ENCODE measurements around the gene XRN1. TPM values are rescaled to one million over a fixed set of nuclear protein-coding genes. Genes with fewer than 3 reads are reported as not detected.
A peak's percentile ranks its signal among the peaks of the same experiment; 100 is the strongest.
"Not testable (repeated sequence)": the region's sequence is repeated elsewhere in the genome, so short reads cannot be mapped to it uniquely, and the experiment has no call there.

The XRN1 gene
- polyA plus RNA-seq, 2 donors, result 4.3 to 4.9 TPM

DNA sequence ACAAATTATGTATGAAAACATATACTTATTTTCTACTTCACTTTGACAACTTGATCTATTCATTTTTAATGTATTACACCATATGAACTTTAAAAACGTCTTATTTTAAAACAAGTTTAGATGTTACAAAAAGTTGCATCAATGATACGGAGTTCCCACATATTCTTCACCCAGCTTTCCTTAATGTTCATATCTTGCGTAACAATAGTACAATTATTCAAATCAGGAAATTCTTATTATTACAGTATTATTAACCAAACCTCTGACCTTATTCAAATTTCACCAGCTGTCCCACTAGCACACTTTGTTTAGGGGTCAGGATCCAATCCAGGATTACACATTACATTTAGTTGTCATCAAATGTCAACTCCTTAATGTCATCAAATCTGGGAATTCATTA, 12.9 kb upstream of the XRN1 start:
- no peaks in the 10 kb centered on the region for H3K36me3 ChIP-seq (ENCODE audit: control insufficient read depth in 2 of 2, insufficient read depth in 2 of 2, low read length in 1 of 2)
- no peak overlapping the region for H3K27ac ChIP-seq (ENCODE audit: low read depth in 2 of 2, low read length in 1 of 2)
- 89 to 92% methylated on average over 3 of the region's 3 CpGs for WGBS, 2 donors
- no peak overlapping the region for H3K4me3 ChIP-seq (ENCODE audit: low read depth in 1 of 2, low read length in 2 of 2)
- no peaks in the 10 kb centered on the region for H3K4me1 ChIP-seq (ENCODE audit: control insufficient read depth in 2 of 2, insufficient read depth in 2 of 2, low read length in 1 of 2)
- no peaks in the 10 kb centered on the region for H3K27me3 ChIP-seq (ENCODE audit: control insufficient read depth in 1 of 2, insufficient read depth in 2 of 2, low read length in 2 of 2)
- no peaks in the 10 kb centered on the region for H3K9me3 ChIP-seq (ENCODE audit: control insufficient read depth in 2 of 2, insufficient read depth in 1 of 2, low read depth in 1 of 2, low read length in 1 of 2)

DNA sequence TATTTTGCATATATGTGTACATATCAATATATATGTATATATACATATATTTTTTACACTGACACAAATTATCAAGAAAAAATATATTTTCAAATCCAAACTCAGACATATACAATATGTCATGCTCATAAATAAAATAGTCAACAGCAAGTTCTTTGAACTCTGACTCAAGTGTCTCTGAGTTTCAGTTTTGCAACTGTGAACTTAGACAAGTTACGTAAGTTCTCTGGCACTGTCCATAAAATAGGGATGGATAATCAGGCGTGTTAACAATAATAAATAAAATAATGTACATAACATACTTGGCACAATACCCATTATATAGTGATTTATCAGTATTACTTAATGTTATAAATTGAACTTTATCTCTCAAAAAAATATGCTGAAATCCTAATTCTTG, 12.1 kb upstream of the XRN1 start:
- Histone ChIP-seq H3K27me3 (ENCODE audit: control insufficient read depth in 1 of 2, insufficient read depth in 2 of 2, low read length in 2 of 2) (no peaks in the 10 kb centered on the region), H3K4me3 (ENCODE audit: low read depth in 1 of 2, low read length in 2 of 2) (no peak overlapping the region), H3K4me1 (ENCODE audit: control insufficient read depth in 2 of 2, insufficient read depth in 2 of 2, low read length in 1 of 2) (no peaks in the 10 kb centered on the region), H3K9me3 (ENCODE audit: control insufficient read depth in 2 of 2, insufficient read depth in 1 of 2, low read depth in 1 of 2, low read length in 1 of 2) (no peaks in the 10 kb centered on the region), H3K36me3 (ENCODE audit: control insufficient read depth in 2 of 2, insufficient read depth in 2 of 2, low read length in 1 of 2) (no peaks in the 10 kb centered on the region), H3K27ac (ENCODE audit: low read depth in 2 of 2, low read length in 1 of 2) (no peak overlapping the region)
- WGBS, 2 donors, result 85 to 87% methylated on average over 2 of the region's 2 CpGs

DNA sequence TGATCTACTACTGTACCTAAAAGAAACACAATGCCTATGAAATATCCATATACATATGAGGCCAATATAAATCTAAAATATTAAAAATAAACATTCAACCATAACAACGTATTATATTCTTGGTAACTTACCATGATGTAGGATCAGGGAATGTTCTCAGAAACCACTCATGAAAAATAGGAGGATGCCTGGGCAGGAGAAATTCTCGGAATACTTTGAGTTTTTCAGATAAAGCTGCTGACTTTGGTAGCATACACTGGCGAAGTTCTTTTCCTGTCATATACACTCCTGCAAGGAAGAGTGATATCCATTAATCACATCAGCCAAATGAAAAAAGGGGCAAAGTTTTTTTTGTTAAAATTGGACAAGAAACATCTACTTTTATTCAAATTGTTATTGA, 11.3 kb upstream of the XRN1 start:
- H3K4me1 ChIP-seq (ENCODE audit: control insufficient read depth in 2 of 2, insufficient read depth in 2 of 2, low read length in 1 of 2), result no peaks in the 10 kb centered on the region
- H3K27ac ChIP-seq (ENCODE audit: low read depth in 2 of 2, low read length in 1 of 2), result no peak overlapping the region
- H3K4me3 ChIP-seq (ENCODE audit: low read depth in 1 of 2, low read length in 2 of 2), result no peak overlapping the region
- no peaks in the 10 kb centered on the region for H3K36me3 ChIP-seq (ENCODE audit: control insufficient read depth in 2 of 2, insufficient read depth in 2 of 2, low read length in 1 of 2)
- WGBS, 2 donors, result 84 to 94% methylated on average over 3 of the region's 3 CpGs
- no peaks in the 10 kb centered on the region for H3K27me3 ChIP-seq (ENCODE audit: control insufficient read depth in 1 of 2, insufficient read depth in 2 of 2, low read length in 2 of 2)
- no peaks in the 10 kb centered on the region for H3K9me3 ChIP-seq (ENCODE audit: control insufficient read depth in 2 of 2, insufficient read depth in 1 of 2, low read depth in 1 of 2, low read length in 1 of 2)

DNA sequence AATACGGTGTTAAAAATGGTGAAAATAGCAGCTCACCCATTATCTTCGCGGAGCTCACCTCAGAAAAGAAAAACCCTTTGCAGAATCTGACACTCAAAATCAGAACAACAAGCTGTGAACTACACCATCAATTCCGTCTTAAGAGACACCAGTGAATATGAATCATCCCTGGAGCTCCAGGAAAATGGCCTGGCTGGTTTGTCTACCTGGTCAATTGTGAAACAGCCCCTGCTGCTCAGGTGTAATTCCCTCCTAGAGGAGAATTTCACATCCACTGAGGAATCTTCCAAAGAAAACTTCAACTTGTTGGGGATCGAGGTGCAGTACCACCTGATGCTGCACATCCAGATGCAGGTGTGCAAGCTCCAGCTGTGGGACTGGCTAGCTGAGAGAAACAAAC, 3.0 kb upstream of the XRN1 start:
- Histone ChIP-seq H3K27ac (ENCODE audit: low read depth in 2 of 2, low read length in 1 of 2) (no peak overlapping the region), H3K36me3 (ENCODE audit: control insufficient read depth in 2 of 2, insufficient read depth in 2 of 2, low read length in 1 of 2) (no peaks in the 10 kb centered on the region), H3K27me3 (ENCODE audit: control insufficient read depth in 1 of 2, insufficient read depth in 2 of 2, low read length in 2 of 2) (no peaks in the 10 kb centered on the region), H3K9me3 (ENCODE audit: control insufficient read depth in 2 of 2, insufficient read depth in 1 of 2, low read depth in 1 of 2, low read length in 1 of 2) (no peaks in the 10 kb centered on the region), H3K4me3 (ENCODE audit: low read depth in 1 of 2, low read length in 2 of 2) (no peak overlapping the region), H3K4me1 (ENCODE audit: control insufficient read depth in 2 of 2, insufficient read depth in 2 of 2, low read length in 1 of 2) (no peaks in the 10 kb centered on the region)
- 89 to 94% methylated on average over 5 of the region's 5 CpGs for WGBS, 2 donors

DNA sequence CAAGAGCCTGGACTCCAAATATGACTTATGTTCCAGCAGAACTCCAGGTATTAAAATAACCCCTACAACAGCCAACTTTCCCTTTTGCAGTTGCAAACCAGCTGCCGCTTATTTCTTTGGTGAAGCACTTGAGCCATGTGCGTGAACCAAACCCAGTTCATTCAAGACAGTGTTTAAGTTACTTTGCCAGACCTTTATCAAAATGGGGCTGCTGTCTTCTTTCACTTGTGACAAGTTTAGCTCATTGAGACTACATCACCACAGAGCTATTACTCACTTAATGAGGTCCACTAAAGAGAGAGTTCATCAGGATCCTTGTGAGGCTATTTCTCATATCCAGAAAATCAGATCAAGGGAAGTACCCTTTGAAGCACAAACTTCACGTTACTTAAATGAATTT, 2.4 kb upstream of the XRN1 start:
- H3K4me3 ChIP-seq (ENCODE audit: low read depth in 1 of 2, low read length in 2 of 2), result no peak overlapping the region
- H3K9me3 ChIP-seq (ENCODE audit: control insufficient read depth in 2 of 2, insufficient read depth in 1 of 2, low read depth in 1 of 2, low read length in 1 of 2), result no peaks in the 10 kb centered on the region
- WGBS, 2 donors, result 91 to 93% methylated on average over 3 of the region's 3 CpGs
- no peak overlapping the region for H3K27ac ChIP-seq (ENCODE audit: low read depth in 2 of 2, low read length in 1 of 2)
- no peaks in the 10 kb centered on the region for H3K4me1 ChIP-seq (ENCODE audit: control insufficient read depth in 2 of 2, insufficient read depth in 2 of 2, low read length in 1 of 2)
- no peaks in the 10 kb centered on the region for H3K27me3 ChIP-seq (ENCODE audit: control insufficient read depth in 1 of 2, insufficient read depth in 2 of 2, low read length in 2 of 2)
- no peaks in the 10 kb centered on the region for H3K36me3 ChIP-seq (ENCODE audit: control insufficient read depth in 2 of 2, insufficient read depth in 2 of 2, low read length in 1 of 2)

DNA sequence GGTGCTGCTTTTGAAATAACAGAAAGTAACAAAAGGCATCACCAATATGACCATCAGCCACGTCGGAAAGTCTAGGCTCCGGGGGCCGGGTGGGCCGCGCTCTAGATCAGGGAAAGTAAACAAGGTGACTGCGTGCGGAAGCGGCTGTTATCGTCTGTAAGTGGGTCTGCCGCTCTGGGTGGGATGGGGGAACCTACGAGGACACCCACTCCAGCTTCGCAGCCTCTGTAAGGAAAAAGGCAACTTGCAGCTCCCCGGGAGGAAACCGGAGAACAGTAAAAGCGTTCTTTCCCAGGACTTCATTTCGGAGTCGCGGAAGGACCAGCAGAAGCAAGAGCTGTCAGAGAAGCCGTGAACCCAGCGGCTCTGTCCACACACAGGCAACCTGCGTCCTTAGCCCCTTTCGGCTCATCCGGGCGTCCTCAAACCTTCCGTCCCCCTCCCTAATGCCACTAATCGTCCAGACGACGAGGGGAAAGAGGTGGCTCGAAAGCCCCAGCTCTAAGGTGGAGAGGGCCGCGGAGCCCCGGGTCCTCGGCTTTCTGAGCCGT, 461 bp downstream of the XRN1 start:
- H3K36me3 ChIP-seq (ENCODE audit: control insufficient read depth in 2 of 2, insufficient read depth in 2 of 2, low read length in 1 of 2), result no peaks in the 10 kb centered on the region
- H3K4me3 ChIP-seq (ENCODE audit: low read depth in 1 of 2, low read length in 2 of 2), result peak overlapping the region; percentile 98 to 99
- H3K27ac ChIP-seq (ENCODE audit: low read depth in 2 of 2, low read length in 1 of 2), result peak overlapping the region; percentile 97 to 98
- peaks cover 0 to 2% of the 10 kb centered on the region in 2 donors for H3K4me1 ChIP-seq (ENCODE audit: control insufficient read depth in 2 of 2, insufficient read depth in 2 of 2, low read length in 1 of 2)
- no peaks in the 10 kb centered on the region for H3K9me3 ChIP-seq (ENCODE audit: control insufficient read depth in 2 of 2, insufficient read depth in 1 of 2, low read depth in 1 of 2, low read length in 1 of 2)
- no peaks in the 10 kb centered on the region for H3K27me3 ChIP-seq (ENCODE audit: control insufficient read depth in 1 of 2, insufficient read depth in 2 of 2, low read length in 2 of 2)
- WGBS, 2 donors, result 1% methylated on average over 35 of the region's 35 CpGs

DNA sequence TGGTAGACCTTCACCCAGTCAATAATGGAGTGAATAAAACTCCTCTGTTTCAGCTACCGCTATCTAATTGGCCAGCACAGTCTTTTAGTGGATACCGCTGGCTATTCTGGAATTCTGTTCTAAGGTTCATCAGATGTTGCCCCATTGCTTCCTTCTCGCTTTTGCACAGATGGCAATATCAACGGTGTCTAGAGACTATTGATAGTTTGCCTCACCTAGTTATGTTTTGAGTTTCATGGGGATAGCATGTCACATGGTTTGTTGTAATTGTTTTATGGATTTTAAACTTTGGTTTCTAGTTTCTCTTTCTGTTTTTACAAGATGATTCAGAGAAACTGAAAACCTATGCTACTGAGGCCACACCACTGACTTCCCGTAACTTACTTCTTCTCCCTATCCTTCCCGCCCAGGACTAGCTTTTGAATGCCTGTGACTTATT, 2.0 kb downstream of the XRN1 start:
- no peaks in the 10 kb centered on the region for H3K36me3 ChIP-seq (ENCODE audit: control insufficient read depth in 2 of 2, insufficient read depth in 2 of 2, low read length in 1 of 2)
- 61 to 67% methylated on average over 6 of the region's 6 CpGs for WGBS, 2 donors
- H3K27me3 ChIP-seq (ENCODE audit: control insufficient read depth in 1 of 2, insufficient read depth in 2 of 2, low read length in 2 of 2), result no peaks in the 10 kb centered on the region
- H3K4me3 ChIP-seq (ENCODE audit: low read depth in 1 of 2, low read length in 2 of 2), result peak overlapping the region in 1 of 2 donors; percentile 0
- H3K4me1 ChIP-seq (ENCODE audit: control insufficient read depth in 2 of 2, insufficient read depth in 2 of 2, low read length in 1 of 2), result peaks cover 0 to 2% of the 10 kb centered on the region in 2 donors
- H3K27ac ChIP-seq (ENCODE audit: low read depth in 2 of 2, low read length in 1 of 2), result no peak overlapping the region
- H3K9me3 ChIP-seq (ENCODE audit: control insufficient read depth in 2 of 2, insufficient read depth in 1 of 2, low read depth in 1 of 2, low read length in 1 of 2), result no peaks in the 10 kb centered on the region

DNA sequence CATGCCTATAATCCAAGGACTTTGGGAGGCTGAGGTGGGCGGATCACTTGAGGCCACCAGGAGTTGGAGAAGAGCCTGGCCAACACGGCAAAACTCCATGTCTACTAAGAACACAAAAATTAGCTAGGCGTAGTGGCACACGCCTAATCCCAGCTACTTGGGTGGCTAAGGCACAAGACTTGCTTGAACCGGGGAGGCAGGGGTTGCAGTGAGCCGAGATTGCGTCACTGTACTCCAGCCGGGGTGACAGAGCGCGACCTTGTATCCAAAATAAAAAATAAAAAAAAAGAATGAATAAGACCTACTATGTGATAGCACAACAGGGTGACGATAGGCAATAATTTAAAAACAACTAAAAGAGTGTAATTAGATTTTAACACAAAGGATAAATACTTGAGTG, 3.5 kb downstream of the XRN1 start:
- no peak overlapping the region for H3K4me3 ChIP-seq (ENCODE audit: low read depth in 1 of 2, low read length in 2 of 2)
- H3K27me3 ChIP-seq (ENCODE audit: control insufficient read depth in 1 of 2, insufficient read depth in 2 of 2, low read length in 2 of 2), result no peaks in the 10 kb centered on the region
- 91 to 93% methylated on average over 11 of the region's 11 CpGs for WGBS, 2 donors
- H3K4me1 ChIP-seq (ENCODE audit: control insufficient read depth in 2 of 2, insufficient read depth in 2 of 2, low read length in 1 of 2), result peaks cover 0 to 5% of the 10 kb centered on the region in 2 donors
- no peaks in the 10 kb centered on the region for H3K36me3 ChIP-seq (ENCODE audit: control insufficient read depth in 2 of 2, insufficient read depth in 2 of 2, low read length in 1 of 2)
- no peaks in the 10 kb centered on the region for H3K9me3 ChIP-seq (ENCODE audit: control insufficient read depth in 2 of 2, insufficient read depth in 1 of 2, low read depth in 1 of 2, low read length in 1 of 2)
- H3K27ac ChIP-seq (ENCODE audit: low read depth in 2 of 2, low read length in 1 of 2), result no peak overlapping the region

DNA sequence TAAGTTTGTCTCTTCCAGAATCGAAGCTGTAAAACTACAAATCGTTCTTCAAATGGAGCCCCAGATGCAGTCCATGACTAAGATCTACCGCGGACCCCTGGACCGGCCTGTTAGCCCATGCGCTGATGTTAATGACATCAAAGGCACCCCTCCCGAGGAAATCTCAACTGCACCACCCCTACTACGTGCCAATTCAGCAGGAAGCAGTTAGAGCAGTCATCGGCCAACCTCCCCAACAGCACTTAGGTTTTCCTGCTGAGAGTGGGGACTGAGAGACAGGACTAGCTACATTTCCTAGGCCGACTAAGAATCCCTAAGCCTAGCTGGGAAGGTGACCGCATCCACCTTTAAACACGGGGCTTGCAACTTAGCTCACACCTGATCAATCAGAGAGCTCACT, 4.8 kb downstream of the XRN1 start:
- H3K27ac ChIP-seq (ENCODE audit: low read depth in 2 of 2, low read length in 1 of 2); H3K4me1 ChIP-seq (ENCODE audit: control insufficient read depth in 2 of 2, insufficient read depth in 2 of 2, low read length in 1 of 2); H3K9me3 ChIP-seq (ENCODE audit: control insufficient read depth in 2 of 2, insufficient read depth in 1 of 2, low read depth in 1 of 2, low read length in 1 of 2); H3K4me3 ChIP-seq (ENCODE audit: low read depth in 1 of 2, low read length in 2 of 2); H3K27me3 ChIP-seq (ENCODE audit: control insufficient read depth in 1 of 2, insufficient read depth in 2 of 2, low read length in 2 of 2); H3K36me3 ChIP-seq (ENCODE audit: control insufficient read depth in 2 of 2, insufficient read depth in 2 of 2, low read length in 1 of 2): not testable (repeated sequence)
- WGBS, 2 donors, result 96 to 97% methylated on average over 12 of the region's 12 CpGs

DNA sequence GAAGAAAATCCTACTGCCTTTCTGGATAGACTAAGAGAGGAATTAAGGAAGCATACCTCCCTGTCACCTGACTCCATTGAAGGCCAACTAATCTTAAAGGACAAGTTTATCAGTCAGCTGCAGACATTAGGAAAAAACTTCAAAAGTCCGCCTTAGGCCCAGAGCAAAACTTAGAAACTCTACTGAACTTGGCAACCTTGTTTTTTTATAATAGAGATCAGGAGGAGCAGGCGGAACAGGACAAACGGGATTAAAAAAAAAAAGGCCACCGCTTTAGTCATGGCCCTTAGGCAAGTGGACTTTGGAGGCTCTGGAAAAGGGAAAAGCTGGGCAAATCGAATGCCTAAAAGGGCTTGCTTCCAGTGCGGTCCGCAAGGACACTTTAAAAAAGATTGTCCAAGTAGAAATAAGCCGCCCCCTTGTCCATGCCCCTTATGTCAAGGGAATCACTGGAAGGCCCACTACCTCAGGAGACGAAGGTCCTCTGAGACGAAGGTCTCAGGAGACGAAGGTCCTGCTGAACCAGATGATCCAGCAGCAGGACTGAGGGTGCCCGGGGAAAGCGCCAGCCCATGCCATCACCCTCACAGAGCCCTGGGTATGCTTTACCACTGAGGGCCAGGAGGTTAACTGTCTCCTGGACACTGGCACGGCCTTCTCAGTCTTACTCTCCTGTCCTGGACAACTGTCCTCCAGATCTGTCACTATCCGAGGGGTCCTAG, 8.2 kb downstream of the XRN1 start:
- not testable (repeated sequence) for H3K27me3 ChIP-seq (ENCODE audit: control insufficient read depth in 1 of 2, insufficient read depth in 2 of 2, low read length in 2 of 2); H3K4me1 ChIP-seq (ENCODE audit: control insufficient read depth in 2 of 2, insufficient read depth in 2 of 2, low read length in 1 of 2); H3K4me3 ChIP-seq (ENCODE audit: low read depth in 1 of 2, low read length in 2 of 2); H3K36me3 ChIP-seq (ENCODE audit: control insufficient read depth in 2 of 2, insufficient read depth in 2 of 2, low read length in 1 of 2); H3K9me3 ChIP-seq (ENCODE audit: control insufficient read depth in 2 of 2, insufficient read depth in 1 of 2, low read depth in 1 of 2, low read length in 1 of 2)
- H3K27ac ChIP-seq (ENCODE audit: low read depth in 2 of 2, low read length in 1 of 2), result peak overlapping the region in 1 of 2 donors; percentile 15
- 61 to 73% methylated on average over 15 of the region's 15 CpGs for WGBS, 2 donors
